ENCODE data around the gene CLMP.
"Not testable (repeated sequence)": the region's sequence is repeated elsewhere in the genome, so short reads cannot be mapped to it uniquely, and the experiment has no call there.

CLMP gene

DNA sequence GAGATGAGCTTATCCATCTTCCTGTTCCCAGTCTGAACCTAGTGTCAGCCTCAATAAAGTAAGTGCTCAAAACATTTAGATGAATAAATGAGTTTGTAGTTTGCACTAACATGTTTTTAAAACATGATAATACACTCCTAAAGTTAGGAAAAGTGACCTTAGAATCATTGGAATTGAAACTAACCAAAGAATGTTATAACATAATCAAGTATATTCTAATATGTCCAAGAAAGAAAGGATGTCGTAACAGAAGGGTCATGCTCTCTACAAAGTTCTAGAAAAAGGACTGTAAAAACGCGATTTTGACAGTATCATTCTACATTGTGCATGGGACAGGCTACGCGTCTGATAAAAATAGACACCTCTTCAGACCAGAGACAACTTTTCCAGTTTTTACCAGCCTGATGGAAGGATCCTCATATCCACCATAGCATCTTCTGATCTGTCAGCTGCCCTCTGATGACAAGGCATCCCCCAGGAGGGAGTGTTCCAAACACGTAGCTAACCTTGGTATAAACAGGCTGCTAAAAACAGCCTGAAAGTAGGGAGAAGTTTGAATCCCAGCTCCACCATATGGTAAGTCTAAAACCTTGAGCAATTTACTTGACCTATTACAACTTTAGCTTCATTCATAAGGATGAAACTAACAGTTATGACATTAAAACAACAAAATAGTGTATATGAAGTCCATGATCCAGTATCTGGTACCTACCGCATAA, 30.2 kb downstream of the CLMP start:
- no peak for DNase-seq

DNA sequence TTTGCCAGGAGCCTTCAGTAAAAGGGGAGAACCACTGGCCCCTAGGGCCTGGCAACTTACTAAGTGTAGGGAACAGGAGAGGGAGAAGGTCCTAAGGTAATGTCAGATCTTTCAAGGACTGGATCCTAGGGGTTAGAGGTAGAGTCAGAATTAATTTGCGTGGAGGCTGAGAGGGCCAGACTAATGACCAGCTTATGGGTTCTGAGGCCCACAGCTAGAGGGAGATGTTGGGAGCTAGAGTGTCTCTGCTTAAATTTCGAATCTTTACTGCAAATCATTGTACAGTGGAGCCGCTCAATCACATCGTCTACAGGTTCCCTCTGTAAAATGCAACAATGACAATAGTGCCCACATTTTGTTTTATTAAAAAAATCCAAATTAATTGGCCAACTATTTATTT, 31.4 kb downstream of the CLMP start:
- DNase-seq = no peak

DNA sequence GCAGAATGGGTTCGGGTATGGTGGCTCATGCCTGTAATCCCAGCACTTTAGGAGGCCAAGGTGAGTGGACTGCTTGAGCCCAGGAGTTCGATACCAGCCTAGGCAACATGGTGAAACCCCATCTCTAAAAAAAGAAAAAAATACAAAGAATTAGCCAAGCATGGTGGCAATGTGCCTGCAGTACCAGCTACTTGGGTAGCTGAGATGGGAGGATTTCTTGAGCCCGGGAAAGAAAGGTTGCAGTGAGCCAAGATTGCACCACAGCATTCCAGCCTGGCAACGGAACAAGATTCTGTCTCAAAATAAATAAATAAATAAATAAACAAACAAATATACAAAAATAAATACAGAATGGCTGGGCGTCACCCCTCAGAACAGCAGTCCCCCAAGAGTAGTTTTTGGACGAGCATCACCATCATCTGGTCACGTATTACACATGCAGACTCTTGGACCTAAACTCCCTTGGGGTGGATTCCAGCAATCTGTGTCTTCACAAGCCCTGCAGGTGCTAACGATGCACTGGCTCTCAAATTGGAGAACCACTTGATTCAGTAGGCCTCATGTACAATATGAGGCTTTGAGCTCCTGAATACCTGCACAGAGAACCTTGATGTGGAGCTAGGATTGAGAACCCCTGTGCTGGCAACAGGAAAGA, 33.5 kb downstream of the CLMP start:
- DNase-seq = no peak

DNA sequence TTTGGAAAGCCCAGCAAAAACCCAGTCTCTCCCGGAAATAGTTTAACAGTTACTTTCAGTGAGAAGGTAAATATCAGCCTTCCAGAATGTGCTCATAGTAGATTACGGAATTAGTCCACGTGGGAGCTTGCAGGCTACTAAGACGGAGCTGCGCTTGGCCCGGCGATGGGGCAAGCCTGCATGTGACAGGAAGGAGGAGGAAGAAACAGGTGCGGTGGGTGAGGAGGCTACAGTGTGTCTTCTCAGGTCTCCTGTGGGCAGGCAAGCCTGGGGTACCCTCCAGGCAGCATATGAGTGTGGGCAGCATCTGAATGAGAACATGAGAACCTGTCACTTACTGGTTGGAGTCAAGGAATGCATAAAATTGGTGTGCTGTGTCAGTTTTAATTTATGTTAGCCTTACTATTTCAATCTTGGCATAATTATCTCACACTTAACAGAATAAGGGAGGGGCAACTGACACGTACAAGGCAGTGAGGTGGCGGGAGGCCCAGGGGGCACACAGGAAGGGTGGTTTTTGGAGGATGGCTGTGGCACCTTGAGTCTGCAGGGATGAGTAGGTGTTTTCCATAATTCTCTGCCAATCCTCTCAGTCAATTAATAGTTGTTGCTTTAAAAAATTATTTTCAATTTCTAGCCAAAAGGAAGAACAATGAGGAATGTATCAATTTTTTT, 35.7 kb downstream of the CLMP start:
- DNase-seq = peak in 1 of 2 experiments; percentile 6

DNA sequence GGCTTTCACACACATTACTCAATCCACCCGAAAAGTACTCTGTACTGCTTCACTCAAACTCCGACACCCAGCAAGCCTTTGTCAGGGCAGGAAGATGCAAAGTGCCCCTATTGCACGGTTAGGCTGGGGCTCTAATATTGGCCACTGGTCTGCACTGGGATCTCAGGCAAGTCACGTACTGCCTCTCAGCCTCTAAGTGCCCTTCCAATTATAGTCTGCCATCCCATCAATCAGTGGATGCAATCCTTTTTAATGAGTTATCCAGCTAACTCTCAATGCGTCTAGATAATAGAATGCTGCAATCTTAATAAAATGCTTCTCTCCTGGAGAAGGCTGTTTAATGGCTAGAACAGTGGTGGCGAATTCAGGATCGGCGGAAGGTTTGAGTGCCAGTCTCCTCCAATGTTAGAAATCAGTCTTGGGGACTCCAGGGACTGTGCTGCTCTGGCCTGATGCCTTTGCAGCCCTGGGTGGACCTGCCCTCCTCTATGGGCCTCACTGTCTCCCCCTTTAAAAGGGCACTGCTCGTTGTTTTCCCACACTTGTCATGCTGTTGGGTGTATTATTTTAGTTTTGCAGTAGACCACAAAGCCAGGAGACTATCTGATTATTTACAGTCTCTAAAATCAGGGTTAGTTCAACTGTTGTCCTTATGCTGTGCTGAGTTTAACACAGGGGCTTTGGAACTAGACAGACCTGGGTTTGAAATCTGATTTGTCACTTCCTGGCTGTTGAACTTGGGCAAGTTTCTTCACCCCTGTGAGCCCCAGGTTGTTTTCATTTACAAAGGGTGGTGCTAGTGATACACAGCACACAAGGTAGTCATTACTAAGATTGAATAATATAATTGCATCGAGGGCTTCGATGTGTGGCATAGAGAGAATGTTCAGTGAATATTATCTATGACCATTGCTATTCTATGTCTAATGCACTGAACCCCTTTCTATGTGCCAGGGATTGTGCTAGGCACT, 36.7 kb downstream of the CLMP start:
- no peak for DNase-seq

DNA sequence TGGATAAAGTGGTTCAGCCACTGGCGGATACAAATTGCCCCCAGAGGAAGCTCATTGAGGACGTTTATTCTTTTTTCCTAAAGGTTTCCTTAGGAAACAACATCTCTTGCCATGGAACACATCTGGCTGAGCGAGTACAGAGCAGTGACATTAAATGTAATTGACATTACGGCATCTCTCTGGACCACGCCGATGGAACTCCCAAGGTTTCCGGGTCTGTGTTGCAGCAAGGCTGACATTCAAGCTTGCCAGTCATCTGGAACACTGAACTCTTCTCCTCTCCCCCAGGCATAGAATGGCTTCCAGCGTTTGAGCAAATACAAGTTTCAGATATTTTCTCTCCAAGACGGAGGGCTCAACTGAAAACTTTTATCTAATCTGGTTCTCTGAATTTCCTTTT, 42.1 kb downstream of the CLMP start:
- no peak for DNase-seq

DNA sequence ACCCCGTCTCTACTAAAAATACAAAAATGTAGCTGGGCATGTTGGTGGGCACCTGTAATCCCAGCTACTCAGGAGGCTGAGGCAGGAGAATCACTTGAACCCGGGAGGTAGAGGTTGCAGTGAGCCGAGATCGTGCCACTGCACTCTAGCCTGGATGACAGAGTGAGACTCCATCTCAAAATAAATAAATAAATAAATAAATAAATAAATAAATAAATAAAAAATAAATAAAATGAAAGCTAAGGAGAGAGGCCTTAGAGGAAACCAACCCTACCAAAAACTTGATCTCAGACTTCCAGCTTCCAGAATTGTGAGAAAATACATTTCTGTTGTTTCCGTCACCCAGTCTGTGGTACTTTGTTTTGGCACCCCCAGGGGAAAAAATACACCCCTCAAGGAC, 42.7 kb downstream of the CLMP start:
- DNase-seq = not testable (repeated sequence)

DNA sequence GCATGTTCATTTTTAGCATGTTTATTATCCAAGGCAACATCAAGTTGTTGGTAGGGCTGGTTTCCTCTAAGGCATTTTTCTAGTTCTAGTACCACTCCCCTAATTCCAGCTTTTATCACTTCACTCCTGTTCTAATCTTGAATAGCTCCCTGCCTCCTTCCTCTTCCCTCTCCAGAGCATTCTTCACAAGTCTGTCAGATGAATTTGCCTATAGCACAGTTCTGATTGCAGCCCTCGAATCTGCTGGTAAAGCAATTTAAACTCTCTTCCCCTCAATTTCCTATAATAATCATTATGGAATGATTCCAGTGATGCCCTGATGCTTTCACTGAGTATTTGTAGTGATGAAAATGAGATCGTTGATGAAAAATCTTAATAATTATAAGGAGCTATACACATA, 43.3 kb downstream of the CLMP start:
- no peak for DNase-seq

DNA sequence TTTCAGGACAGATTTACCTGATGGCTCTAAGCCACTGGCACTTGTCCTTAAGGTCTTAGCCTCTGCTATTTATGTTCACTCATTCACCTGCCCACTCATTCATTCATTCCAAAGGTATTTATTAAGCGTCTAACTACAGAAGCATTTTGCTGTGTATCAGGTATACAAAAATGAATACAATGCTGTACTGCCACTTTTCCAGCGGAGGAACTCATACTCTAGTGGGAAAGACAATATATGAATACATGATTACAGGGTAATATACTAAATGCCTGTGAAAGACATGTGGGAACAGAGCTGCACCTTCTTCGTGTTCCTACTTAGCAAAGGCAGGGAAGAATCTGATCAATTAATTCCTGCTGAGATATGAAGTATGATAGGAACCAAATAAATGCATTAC, 43.7 kb downstream of the CLMP start:
- no peak for DNase-seq

DNA sequence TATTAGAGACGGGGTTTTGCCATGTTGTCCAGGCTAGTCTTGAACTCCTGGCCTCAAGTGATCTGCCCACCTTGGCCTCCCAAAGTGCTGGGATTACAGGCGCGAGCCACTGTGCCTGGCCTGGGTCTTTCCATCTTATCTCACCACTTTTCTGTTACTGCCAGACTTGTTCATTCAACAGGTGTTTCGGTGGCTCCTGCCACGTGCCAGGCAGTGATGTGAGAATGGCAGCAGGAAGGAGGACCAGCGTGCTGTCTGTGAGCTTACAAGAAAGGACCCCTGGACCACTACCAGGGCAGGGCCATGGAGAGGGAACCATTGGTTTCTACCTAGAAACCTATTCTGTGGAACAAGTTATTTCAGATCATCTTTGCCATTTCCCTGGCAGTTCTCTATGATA, 44.2 kb downstream of the CLMP start:
- no peak for DNase-seq

DNA sequence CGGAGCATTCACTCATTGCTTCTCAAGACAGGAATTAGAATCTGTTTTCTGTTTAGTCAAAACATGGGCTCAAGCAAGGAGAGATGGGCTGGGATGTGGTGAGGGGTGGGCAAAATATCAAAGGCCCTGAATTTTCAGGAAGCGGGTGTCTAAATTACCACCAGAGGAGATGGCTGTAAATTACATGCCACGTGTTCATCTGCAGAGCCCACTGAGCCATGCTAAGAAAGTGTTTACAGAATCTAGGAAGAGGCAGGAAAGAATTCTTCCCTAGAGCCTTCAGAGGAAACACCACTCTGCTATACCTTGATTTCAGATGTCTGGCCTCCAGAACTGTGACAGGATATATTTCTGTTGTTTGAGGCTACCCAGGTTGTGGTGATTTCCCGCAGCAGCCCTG, 46.1 kb downstream of the CLMP start:
- DNase-seq = no peak

DNA sequence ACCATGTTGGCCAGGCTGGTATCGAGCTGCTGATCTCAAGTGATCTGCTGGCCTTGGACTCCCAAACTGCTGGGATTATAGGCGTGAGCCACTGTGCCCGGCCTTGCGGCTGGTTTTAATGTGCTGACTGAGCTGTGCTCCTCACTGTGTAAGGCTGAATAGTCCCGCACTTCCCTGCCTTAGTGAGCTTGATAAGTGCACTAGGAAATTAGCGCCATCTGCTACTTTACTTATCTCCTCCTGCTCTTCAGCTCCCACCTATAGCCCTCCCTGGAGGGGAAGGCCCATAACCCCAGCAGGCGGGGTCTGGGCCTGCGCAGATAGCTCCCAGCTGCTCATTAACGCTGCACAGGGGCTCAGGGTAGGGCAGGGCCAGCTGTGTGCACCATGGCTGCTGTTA, 49.4 kb downstream of the CLMP start:
- no peak for DNase-seq

DNA sequence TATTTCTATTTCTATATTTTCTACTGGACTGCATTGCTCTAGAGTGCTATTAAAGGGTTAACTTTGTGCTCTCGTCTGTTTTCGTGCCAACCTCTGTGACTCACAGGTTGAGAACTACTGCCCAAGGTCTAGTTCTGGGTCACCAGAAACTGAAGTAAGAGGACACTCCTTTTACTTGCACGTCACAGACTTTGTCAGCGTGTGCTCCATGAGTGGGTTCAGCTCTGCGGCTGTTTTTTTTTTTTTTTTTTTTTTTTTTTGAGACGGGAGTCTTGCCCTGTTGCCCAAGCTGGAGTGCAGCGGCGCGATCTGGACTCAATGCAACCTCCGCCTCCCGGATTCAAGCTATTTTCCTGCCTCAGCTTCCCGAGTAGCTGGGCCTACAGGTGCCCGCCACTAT, 49.8 kb downstream of the CLMP start:
- no peak for DNase-seq

DNA sequence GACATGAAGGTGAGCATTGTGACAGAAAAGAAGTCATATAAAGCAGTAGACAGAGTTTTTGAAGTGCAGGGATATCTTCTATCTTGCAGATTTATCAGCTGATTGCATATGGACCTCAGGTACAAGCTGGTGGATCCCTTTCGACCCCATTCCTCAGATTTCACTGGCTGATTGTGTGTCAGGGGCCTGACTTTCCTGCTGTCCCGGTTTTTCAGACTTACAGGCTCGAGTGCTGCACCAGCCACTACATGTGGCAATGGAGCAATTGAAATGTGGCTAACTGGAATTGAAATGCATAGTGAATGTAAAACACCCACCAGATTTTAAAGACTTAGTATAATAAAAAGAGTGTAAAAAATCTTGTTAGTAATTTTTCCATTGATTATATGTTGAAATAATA, 50.3 kb downstream of the CLMP start:
- no peak for DNase-seq

DNA sequence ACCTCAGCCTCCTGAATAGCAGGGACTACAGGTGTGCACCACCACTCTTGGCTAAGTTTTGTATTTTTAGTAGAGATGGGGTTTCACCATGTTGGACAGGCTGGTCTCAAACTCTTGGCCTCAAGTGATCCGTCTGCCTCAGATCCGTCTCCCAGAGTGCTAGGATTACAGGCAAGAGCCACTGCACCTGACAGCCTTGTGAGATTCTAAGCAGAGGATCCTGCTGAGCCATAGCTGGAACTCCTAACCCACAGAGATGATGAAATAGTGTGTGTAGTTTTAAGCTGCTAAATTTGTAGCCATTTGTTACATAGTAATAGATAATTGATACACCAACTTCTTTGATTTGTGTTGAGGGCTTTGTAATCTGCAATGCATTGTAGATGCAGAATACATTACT, 51.1 kb downstream of the CLMP start:
- DNase-seq = no peak

DNA sequence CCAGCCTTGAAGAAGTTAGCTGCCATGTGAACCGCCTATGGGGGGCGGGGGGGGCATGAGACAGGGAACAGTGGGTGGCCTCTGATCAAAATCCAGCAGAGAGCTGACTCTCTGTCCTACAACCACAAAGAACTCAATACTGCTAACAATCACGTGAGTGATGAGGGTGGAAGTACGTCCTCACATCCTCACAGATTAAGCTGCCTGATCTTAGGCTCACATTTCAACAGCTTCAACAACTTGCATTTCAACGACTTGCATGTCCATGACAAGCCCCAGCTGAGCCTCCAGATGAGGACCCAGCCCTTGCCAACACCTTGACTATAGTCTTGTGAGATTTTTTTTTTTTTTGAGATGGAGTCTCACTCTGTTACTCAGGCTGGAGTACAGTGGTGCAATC, 51.6 kb downstream of the CLMP start:
- no peak for DNase-seq

DNA sequence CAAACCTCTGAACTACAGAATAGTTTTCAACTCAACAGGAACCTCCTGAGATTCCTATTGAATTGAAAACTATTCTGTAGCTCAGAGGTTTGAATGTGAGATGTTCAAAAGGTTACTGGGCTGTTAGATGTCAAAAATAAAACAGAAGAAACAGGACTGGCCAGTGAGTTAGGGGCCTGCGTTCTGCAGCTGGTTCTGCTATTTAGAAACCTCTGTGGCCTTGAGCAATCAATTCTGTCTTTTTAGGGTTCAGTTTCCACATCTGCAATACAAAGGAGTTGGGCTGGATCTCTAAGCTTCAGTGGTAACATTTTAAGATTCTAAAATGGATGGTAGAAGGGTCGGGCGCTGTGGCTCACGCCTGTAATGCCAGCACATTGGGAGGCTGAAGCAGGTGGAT, 55.8 kb downstream of the CLMP start:
- DNase-seq = no peak

DNA sequence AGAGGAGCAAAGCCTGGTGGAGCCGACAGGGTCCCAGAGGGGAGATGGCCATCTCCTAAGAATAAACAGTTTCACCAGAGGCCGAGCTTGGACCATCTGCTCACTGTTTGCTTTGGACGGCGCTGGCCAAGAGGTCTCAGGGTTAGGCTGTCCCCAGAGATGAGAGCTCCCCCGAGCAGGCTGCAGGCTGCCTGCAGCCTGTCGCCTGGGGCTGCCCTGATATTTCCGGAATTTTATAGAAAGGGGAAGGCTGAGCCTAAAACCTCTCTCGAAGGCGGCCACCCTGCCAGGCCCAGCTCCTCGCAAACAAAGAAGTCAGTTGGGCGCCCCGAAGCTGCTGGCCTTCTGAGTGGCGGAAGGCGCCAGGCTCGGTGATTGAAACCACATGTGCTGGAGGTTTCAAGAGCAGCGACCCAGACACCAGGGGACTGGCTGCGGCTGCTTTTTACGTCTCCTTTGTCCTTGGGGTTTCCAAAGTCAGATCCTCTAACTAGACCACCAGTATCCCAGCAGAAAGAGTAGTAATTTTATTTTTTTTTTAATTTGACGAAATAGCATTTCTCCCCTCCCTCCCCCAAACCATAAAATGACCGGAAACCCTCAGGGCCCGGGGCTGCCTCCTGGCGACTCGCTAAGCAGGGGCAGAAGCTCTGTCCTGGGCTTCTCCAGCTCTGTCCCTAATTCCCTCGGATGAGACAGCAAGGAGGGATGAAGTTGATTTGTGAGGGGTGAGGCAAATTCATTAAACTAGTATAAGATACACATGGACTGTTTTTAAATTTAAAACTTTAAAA, 57.4 kb downstream of the CLMP start:
- no peak for DNase-seq

DNA sequence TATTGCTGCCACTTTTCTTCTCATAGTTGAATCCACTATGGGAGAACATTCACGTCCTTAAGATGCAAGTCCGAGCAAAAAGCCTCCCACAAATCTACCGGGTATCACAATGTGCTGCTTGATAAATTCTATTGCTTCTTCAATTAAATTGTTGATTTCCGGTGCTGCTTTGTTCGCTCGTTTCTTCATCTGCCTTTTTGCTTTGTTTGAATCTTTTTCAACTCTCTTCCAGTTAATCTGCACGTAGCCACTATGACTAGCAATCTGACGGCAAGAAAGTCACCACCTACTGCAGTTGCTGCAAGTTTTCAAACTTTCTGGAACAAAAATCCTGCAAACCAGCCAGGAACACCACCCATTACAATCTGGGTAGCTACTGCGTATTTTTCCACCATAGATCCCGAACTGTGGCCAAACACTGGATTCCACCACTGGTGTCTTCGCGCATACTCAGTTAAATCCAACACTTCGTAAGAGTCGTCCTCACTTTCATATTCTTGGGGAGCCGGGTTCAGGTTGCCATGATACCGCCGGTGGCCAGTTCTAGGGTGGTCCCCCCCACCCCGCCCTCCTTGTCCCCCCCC, 59.1 kb downstream of the CLMP start:
- no peak for DNase-seq

DNA sequence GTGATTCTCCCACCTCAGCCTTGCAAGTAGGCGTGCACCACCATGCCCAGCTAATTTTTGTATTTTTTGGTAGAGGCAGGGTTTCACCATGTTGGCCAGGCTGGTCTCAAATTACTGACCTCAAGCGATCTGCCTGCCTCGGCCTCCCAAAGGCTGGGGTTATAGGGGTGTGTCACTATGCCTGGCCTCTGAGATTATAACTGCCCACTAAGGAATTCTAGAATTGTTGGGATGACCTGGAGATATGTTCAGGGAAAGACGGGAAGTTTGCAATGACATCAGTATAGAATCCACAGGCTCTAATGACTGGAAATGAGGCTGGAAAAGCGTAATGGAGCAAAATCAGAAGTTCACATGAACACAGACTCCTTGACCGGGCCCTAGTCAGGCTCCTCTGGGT, 62.2 kb downstream of the CLMP start:
- DNase-seq = no peak

DNA sequence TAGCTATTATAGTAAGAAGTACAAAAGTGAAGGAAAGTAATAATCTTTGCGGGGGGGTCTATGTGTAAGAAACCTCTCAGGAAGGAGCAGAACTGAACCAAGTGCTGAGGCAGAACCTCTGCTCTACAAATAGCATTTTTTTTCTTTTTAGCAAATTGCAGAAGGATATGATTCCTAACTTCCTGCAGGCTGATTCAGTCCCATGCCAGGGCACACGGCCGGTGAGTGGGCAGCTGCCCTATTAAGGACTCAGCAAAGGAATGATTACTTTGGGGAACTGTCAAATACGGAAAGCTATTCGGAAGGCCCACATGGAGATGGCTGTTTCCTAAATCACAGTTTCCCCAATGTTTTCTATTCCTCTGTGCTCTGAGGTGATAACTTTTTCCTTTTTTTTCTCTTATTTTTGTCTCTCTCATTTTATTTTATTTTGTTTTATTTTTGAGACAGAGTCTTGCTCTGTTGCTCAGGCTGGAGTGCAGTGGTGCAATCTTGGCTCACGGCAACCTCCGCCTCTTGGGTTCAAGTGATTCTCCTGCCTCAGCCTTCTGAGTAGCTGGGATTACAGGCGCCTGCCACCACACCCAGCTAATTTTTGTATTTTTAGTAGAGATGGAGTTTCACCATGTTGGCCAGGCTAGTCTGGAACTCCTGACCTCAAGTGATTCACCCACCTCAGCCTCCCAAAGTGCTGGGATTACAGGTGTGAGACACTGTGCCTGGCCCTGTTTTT, 62.8 kb downstream of the CLMP start:
- not testable (repeated sequence) for DNase-seq

All from activated CD4-positive, alpha-beta T cell treated with anti-CD3 and anti-CD28 coated beads, Interleukin-2, amount 50 U/mL, for 48 hours (primary cell).